ENCODE data around the gene SYTL3.

SYTL3 gene

GRCh38 chr6:158808941-158809678 is 159.3 kb downstream of the SYTL3 start:
- DNase-seq (ENCODE audit: low read depth in 2 of 2, low spot score in 1 of 2), result no peak

GRCh38 chr6:158810155-158811095 is 160.6 kb downstream of the SYTL3 start:
- DNase-seq (ENCODE audit: low read depth in 2 of 2, low spot score in 1 of 2), result no peak

- no peak for DNase-seq (ENCODE audit: low read depth in 2 of 2, low spot score in 1 of 2)
Observed at GRCh38 chr6:158812611-158813010, 162.8 kb downstream of the SYTL3 start.

GRCh38 chr6:158813032-158813431 is 163.2 kb downstream of the SYTL3 start:
- DNase-seq (ENCODE audit: low read depth in 2 of 2, low spot score in 1 of 2), result no peak

All from stimulated activated CD8-positive, alpha-beta memory T cell treated with anti-CD3 and anti-CD28 coated beads, Interleukin-4, amount 100 ng/mL, for 1 hour (primary cell).